GM19351 (cell line): ENCODE results near the gene EGFL7.
"Not testable (repeated sequence)": the region's sequence is repeated elsewhere in the genome, so short reads cannot be mapped to it uniquely, and the experiment has no call there.

ENCODE experiments used
- ATAC-seq: cut with Tn5 transposase; IDR thresholded peaks from one replicate; pipeline ENCODE4 v1.9.1; 2021; ENCODE audit warnings: mild to moderate bottlenecking, moderate library complexity; ENCODE audit not compliant: unreplicated experiment

The EGFL7 gene

DNA sequence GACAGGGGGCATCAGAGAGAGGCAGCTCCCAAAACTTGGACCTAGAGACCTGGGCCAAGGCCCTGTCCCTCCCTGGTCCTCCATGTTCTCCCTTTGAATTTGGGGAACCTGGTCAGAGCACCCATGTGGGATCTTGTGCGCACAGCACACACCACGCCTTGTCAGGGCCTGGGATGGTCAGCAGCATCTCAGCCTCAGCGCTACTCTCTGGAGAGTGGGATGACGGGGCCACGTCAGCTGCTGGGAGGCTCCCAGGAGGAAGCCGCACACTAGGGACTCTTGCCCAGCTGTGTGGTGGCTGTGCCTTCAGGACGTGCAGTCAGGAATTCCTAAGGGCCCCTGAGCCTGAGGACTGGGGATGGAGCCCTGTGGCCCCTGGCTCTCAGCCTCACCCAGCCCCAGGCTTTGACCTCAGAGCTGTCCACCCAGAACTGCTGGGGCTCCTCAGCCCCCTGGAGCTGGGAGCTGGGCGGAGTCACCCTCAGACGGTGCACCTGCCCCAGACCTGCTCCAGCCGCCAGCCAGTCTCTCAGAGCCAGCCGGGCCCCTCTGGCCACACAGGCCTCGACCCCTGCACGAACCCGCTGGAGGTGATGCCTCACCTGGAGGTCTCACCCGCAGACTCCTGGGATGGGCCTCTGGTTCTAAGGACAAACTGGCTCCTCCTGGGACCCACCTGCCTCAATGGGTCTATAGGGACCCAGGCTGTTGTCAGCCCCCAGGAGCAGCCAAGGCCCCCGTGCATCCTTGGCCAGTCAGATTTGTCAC is 38.3 kb upstream of the EGFL7 start:
- no peak for ATAC-seq

DNA sequence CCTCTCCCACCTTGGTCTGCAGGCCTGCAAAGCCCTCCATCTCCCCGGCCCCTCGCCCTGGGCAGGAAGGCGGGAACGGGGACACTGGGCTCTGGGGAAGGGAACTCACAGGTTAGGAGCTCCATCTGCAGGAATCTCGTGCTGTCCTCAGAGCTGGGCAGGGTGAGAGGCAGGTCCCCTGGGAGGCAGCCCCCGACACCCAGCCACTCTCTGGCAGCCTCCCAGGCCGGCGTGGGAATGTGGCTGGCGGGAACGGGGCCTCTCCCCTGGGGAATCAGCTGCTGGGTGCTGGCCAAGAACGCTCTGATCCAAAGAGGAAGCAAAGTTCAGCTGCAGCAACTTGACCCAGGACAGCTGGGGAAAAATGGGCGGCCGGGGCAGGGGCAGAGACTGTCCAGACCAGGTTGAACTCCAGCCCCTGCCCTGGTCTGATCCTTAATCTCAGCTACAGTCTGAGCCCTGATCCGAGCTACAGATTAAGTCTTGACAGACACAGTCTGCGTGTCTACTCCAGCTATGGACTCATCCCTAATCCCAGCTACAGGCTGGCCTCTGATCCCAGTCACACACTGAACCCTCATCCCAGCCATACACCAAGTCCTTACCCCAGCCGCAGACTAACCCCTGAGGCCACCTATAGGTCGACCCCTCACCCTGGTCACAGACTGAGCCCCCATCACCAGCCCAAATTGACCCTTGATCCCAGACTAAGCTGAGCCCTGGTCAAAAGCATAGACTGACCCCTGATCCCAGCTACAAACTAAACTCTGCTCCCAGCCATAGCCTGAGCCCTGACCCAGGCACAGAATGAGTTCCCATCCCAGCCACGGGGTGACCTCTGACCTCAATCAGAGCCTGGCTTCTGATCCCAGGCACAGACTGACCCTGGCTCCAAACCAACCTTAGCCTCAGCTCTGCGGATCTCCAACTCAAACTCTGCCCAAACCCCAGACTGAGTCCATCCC is 37.3 kb upstream of the EGFL7 start:
- ATAC-seq = no peak

DNA sequence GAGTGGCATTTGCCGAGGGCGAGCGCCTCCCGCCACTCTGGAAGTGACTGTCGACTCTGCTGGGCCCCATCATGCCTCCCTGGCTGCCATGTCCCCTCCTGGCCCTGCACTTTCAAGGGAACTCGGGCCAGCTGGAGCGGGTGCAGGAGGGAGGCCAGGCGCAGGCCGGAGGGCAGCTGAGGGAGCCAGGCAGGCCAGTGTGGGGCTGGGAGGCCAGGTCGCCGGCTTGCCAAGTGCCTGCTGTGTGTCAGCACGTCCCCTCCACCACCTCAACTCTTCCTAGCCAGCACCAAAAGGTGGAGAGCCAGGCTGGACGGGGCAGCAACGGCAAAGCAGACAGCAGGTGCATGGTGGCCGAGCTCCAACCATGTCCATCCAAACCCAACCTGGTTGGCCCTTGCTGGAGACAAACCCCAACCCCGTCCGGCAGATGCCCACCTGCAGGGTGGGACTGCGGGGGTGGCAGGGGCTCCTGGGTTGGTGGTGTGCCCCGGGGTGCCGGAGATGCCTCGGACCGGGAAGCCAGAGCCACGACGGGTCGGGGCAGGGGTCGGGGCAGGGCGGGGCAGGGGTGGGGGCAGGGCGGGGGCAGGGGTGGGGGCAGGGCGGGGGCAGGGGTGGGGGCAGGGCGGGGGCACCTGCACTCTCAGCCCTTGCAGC is 36.5 kb upstream of the EGFL7 start:
- no peak for ATAC-seq

DNA sequence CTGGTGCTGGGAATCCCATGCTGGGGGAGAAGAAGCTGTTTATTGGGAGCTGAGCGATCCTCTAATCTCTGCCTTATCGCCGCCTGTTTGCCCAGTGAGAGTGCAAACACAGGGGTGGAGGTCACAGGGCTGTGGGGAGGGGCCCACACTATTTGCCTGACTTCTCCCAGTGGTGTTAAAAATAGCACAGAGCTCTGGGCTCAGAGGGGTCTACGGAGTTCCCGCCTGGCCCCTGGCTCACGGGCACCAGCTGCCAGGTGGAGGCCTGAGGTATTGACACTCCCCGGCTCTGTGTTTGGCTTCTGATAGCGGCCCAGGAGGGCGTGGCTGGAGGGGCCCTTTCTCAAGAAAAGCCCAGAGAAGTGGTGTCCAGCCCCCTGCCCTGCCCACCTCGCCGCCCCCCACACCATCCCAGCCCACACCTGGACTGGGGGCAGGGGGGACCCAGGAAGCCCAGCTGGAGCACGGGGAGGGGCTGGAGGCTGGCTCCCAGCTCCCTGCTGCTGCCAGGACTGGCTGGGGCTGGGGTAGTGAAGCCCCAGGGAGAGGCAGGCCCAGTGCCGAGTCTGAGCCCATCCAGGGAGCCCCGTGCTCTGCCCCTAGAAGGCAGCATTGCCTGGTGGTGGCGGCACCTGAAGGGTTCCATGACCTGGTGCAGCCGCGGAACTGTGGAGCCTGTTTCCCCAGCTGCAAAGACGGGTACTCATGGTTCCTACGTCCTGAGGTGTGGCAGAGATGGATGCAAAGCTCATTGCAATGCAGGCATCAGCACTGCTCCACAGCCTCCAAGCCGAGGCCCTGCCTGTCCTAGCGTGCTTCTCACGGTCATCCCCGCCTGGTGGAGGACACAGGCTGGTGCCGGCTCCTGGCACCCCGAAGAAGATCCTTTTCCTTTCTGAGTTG is 35.7 kb upstream of the EGFL7 start:
- ATAC-seq = no peak

DNA sequence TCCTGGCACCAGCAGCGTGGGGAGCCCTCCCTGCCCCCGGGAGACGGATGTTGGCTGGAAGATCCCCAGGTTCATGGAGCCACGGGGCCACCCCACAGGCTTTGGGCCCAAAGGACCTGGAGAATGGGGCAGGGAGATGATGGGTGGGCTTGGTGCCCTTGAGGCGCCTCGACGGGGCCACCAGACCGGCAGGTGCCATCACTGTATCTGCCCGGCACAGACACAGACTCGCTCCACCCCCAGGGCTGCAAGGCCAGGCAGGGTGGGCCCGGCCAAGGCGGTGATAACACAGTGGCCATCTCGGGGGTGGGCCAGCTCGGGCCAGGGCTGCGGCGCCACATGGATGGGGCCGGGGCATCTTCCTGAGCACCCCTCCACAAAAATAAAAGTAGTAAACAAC is 35.0 kb upstream of the EGFL7 start:
- no peak for ATAC-seq

DNA sequence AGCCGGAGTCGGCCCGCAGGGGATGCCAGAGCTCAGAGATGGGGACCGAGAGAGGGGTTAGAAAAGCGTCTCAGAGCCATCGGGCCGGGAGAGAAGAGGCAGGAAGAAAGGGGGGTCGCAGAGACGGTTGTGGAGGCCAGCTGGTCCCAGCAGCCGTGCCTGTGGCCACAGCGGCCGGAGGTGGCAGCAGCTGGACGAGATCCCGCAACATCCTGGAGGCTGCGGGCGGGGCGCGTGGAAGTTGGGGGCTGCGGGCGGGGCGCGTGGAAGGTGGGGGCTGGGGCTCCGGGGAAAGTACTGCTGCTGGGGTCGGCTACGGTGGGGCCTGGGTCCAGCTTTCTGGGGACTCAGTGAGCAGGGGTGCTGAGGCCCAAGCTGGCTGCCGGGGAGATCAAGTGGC is 34.4 kb upstream of the EGFL7 start:
- no peak for ATAC-seq

DNA sequence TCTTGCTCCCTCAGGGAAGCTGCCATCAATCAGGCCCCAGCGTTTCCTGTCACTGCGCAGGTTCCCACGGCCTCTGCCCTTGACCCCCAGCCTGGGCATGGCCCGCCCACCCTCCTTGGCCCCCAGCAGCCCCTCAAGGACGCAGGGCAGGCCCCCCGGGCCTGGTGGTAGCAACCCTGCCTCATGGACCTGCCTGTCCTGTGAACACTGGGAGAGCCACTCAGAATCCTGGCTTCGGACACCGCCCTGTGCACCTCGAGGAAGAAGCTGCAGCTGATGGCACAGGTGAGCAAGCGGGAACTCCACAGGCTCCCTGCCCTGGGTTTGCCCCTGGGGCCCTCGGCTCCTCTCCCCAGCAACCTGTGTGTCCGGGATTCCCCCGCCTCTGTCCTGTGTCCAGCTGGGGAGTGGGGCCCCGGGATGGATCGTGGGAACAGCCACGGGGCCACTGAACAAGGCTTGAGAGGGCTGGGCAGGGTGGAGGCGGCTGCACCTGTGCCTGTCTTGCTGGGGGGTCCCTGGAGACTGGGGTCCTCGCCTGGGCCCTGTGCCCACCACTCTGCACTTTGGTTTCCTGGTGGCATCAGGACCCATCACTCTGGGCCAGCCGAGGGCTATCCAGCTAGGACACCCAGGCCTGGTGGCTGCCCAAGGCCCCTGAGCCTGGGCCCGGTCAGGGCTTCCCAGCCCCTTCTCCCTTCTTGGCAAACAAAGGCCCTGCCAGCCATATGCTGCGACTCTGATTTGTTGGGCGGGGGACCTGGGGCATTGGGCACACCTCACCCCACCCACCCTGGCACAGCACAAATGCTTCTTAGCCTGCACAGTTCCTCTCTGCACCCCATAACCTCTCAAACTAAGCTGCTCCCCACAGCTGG is 33.5 kb upstream of the EGFL7 start:
- ATAC-seq = no peak

DNA sequence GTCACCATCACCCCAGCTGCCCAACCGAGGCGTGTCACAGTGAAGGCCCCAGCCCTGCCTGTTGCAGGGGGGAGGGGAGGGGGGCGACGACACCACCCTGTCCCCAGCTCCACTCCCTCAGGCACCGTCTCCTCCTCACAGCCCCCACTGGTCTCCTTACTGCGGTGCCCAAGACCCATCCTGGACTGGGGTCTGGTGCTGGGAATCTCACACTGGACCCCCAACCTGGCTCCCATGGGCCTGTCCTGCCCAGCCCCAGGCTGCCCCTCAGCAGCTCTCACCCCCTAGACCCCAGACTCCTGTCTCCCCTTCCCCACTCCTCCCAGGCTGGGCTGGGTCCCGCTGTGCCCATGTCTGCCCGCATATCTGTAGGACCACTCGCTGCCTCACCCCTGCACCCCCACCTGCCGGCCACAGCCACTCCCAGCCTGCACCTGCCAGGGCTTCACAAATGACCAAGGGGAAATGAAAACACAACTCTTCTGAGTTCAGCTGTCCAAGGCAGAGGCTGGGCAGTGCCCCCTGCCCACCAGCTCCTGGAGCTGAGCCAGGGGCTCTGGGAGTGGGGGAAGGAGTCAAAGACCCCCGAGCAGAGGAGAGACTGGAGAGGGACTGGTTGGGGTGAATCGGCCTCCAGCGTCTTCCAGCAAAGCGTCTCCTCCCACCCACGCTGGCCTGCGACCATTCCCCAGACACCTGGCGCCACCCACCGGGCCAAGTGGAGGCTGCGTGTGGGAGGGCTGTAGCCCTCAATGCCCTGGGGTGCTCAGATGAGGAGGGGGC is 32.6 kb upstream of the EGFL7 start:
- ATAC-seq = no peak

DNA sequence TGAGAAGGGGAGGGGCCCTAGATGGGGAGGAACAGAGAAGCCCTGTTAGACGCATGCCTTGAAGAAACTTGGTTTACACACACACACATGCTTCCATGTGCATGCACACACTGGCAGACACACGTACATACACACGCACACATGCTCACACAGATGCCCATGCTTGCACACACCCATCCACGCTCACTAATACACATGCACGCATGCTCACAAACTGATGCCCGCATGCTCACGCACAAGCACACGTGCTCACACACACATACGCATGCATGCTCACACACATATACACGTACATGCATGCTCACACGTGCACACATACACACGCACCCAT is 32.1 kb upstream of the EGFL7 start:
- no peak for ATAC-seq

DNA sequence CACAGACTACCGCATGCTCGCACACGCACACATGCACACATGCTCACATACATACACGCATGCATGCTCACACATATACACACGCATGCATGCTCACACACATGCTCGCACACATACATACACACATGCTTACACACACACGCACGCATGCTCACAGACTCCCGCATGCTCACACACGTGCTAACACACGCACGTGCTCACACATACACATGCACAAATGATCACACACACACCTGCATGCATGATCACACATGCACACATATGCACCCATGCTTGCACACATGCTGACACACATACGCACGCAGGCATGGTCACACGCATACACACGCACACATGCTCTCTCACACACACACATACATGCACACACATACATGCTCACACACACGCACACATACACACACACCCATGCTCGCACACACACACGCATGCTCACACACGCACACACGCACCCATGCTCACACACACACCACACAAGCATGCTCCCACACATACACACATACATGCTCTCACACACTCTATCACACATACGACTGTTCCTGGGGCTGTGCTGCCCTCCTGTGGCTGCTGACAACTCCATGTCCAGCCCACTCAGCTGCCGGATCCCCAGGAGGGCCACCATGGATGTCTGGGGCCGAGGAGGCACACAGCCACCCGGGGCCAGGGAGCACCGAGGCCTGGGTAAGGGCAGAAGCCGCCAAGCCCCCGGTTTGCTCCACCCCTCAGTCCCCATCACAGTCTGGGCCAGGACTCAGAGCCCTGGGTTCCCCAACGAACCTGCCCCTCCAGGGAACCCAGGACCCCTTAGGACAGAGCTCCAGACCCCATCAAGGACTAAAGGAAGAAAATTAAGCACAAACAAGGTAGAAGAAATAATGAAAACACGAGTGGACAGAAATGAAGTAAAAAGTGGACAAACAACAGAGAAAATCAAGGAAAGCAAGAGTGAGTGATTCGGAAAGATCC is 31.4 kb upstream of the EGFL7 start:
- no peak for ATAC-seq

DNA sequence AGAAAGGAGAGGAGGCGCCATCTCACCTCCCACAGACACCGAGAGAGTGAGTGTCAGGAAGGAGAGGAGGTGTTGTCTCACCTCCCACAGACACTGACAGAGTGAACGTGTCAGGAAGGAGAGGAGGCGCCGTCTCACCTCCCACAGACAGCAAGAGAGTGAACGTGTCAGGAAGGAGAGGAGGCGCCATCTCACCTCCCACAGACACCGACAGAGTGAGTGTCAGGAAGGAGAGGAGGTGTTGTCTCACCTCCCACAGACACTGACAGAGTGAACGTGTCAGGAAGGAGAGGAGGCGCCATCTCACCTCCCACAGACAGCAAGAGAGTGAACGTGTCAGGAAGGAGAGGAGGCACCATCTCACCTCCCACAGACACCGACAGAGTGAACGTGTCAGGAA is 30.6 kb upstream of the EGFL7 start:
- not testable (repeated sequence) for ATAC-seq

DNA sequence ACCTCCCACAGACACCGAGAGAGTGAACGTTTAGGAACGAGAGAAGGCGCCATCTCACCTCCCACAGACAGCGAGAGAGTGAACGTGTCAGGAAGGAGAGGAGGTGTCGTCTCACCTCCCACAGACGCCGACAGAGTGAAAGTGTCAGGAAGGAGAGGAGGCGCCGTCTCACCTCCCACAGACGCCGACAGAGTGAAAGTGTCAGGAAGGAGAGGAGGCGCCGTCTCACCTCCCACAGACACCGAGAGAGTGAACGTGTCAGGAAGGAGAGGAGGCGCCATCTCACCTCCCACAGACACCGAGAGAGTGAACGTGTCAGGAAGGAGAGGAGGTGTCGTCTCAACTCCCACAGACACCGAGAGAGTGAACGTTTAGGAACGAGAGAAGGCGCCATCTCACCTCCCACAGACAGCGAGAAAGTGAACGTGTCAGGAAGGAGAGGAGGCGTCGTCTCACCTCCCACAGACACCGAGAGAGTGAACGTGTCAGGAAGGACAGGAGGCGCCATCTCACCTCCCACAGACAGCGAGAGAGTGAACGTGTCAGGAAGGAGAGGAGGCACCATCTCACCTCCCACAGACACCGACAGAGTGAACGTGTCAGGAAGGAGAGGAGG is 30.1 kb upstream of the EGFL7 start:
- not testable (repeated sequence) for ATAC-seq

DNA sequence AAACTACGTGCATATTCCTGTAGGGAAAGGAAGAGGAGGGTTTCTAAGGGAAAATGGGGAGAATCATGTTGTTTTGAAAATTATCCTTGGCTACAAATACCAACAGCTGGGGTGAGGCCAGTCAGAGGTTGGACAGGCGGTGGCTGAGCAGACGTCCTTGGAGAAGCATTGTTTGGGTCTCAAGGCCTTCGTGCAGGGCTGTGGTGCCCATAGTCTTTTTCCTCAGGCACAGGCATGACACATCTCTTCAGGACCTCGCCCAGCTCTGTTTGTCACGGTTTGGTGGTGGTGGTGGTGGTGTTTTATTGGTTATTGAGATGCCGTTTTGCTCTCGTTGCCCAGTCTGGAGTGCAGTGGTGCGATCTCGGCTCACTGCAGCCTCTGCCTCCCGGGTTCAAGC is 27.8 kb upstream of the EGFL7 start:
- ATAC-seq = no peak

DNA sequence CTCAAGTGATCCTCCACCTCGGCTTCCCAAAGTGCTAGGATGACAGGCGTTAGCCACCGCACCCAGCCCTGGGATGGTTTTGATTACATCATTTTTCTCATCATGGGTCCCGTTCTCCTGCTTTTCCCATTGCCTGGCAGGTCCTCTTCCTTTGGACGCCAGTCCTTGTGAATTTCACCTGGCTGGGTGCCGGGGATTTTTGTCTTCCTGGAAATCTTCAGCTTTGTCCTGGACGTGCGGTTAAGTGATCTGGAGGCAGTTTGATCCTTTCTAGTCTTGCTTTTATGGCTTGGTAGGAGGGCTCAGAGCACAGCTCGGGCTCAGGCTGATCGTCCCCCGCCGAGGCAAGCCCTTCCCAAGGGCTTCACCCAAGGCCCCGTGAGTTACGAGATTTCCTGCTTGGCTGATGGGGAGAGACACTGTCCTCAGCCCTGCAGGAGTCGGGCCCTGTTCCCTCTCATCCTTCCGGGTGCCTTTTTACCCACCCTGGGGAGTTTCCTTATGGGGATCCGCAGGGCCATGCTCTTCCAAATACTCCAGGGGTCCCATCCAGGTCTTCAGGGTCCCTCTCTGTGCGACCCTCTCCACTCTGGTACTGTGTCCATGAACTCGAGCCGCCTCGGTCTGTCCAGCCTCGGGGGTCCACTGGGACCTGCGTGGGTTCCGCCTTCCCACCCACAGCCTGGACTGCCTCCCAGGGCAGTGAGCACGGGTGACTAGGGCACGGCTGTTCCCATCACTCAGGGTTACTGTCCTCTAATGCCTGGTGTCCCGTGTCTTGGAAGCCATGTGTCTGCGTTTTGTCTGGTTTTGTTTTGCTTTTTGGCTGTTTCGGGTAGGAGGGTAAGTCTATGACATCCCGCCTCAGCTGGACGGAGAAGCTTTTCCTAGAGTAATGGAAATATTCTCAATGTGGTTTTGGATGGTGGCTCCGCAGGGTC is 22.3 kb upstream of the EGFL7 start:
- ATAC-seq = no peak

DNA sequence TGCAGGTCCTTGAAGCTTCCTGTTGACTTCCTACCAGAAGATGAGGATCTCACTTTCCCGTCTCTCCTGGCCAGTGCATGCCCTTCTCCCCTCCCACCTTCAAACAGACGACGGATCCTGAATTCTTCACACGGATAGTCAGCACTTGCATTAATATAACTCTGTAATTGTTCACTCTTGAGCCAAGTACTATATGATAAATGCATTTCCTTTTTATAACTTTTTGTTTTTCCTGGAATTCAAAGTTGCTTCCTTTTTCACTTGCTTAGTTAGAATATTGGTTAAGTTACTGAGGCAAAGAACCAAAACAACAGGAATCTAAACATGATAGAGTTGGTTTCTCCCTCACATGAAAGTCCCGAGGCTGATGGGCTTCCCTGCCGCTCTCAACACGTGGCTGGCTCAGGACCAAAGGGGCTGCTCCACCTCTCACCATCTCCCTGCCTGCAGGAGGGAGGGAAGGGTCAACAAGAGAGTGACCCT is 20.2 kb upstream of the EGFL7 start:
- no peak for ATAC-seq
